ENCODE results near the gene ZNF423.
"Not testable (repeated sequence)": the region's sequence is repeated elsewhere in the genome, so short reads cannot be mapped to it uniquely, and the experiment has no call there.

Gene ZNF423

DNA sequence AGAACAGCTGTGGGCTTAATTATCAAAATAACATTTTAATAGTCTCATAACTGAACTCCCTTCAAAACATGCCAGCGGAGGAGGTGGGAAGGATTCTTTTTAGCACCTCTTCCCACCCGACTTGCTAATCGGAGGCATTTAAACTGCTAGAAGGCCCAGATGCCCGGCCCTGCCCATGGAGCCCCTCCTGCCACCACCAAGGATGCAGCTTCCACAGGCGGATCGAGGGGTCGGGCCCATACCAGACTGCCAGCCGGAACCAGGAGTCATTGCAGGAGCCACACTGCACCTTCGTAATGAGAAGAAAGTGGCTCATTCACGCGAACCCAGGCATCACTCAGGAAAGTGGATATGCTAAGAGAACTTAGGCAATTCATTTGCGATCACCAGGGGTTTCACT, 281.1 kb downstream of the ZNF423 start:
- Mint-ChIP-seq H3K36me3 (ENCODE audit: low read depth) (no peaks in the 10 kb centered on the region), H3K4me1 (peaks cover 2% of the 10 kb centered on the region), H3K27ac (no peak overlapping the region), H3K27me3 (no peaks in the 10 kb centered on the region), H3K9me3 (no peaks in the 10 kb centered on the region), H3K4me3 (no peak overlapping the region)
- DNase-seq = no peak
- ATAC-seq = no peak

DNA sequence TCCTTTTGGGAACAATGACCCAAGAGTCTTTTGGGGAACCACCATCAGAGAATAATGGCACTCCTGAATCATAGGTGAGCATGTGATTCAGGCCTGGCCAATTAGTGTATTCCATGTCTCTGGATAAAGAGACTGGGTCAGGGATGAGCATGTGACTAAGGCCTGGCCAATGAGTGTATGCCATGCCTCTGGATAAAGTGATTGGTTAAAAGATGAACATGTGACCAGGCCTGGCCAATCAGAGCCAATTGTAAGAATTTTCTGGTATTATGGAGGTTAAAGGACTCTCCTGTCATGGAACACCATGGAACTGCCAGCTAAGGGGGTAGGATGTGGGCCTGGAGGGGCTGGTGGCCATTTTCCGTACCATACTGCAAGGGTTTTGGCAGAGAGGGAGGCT, 288.0 kb downstream of the ZNF423 start:
- Mint-ChIP-seq H3K27ac (no peak overlapping the region), H3K4me1 (no peaks in the 10 kb centered on the region)

GRCh38 chr16:49566432-49566831, 289.5 kb downstream of the ZNF423 start:
- Mint-ChIP-seq H3K4me1 (no peaks in the 10 kb centered on the region), H3K27ac (no peak overlapping the region), H3K4me3 (no peak overlapping the region), H3K36me3 (ENCODE audit: low read depth) (no peaks in the 10 kb centered on the region), H3K27me3 (no peaks in the 10 kb centered on the region), H3K9me3 (no peaks in the 10 kb centered on the region)
- ATAC-seq (no peak), DNase-seq (no peak)

More for the DNA sequence above, 288.0 kb downstream of the ZNF423 start:
- no peaks in the 10 kb centered on the region for H3K36me3 Mint-ChIP-seq (ENCODE audit: low read depth)
- H3K9me3 Mint-ChIP-seq = no peaks in the 10 kb centered on the region
- DNase-seq (no peak), ATAC-seq (no peak)
- no peaks in the 10 kb centered on the region for H3K27me3 Mint-ChIP-seq
- no peak overlapping the region for H3K4me3 Mint-ChIP-seq

DNA sequence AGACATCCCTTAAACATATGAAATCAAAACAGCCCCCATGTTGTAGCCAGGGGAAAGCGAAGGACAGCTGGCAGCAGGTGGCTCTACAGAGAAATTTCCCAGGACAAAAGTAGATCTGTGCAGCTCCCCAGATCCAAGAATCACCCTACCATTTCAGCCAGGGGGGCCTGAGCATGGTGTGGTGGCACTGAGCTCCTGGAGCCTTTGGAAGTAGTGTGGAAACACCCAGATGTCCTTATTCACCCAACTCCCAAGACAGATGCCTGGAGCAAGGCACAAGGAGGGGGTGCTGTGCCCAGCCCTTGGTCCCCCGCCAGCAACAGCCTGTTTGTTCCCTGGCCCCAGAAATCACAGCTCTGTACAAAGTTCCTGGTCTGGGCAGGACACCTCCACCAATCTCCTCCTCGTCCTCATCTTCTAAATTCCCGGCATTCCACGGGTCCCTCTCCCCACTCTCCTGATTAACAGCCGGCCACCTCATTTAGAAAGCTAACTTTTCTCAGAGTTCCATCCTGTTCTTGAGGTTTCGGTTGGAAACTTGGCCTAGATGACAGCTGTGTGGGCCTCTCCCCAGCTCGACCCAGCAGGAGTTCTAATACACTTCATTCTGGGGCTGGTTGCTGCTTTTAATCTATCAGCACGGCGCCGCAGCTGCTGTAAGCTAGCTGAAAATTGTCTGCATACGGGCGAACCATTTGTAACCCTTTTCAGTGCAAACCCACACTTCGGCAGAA, 291.2 kb downstream of the ZNF423 start:
- Mint-ChIP-seq H3K4me3 (no peak overlapping the region), H3K9me3 (no peaks in the 10 kb centered on the region), H3K27ac (no peak overlapping the region), H3K4me1 (no peaks in the 10 kb centered on the region), H3K27me3 (no peaks in the 10 kb centered on the region), H3K36me3 (ENCODE audit: low read depth) (no peaks in the 10 kb centered on the region)
- ATAC-seq (no peak), DNase-seq (no peak)

- Mint-ChIP-seq H3K4me3 (no peak overlapping the region), H3K36me3 (ENCODE audit: low read depth) (no peaks in the 10 kb centered on the region), H3K27me3 (no peaks in the 10 kb centered on the region), H3K9me3 (no peaks in the 10 kb centered on the region), H3K27ac (no peak overlapping the region), H3K4me1 (no peaks in the 10 kb centered on the region)
- ATAC-seq (no peak), DNase-seq (no peak)
Measured at GRCh38 chr16:49563666-49564065, 292.2 kb downstream of the ZNF423 start.

- not testable (repeated sequence) for H3K4me1 Mint-ChIP-seq; H3K36me3 Mint-ChIP-seq (ENCODE audit: low read depth); DNase-seq; H3K27me3 Mint-ChIP-seq; H3K4me3 Mint-ChIP-seq; H3K9me3 Mint-ChIP-seq; ATAC-seq; H3K27ac Mint-ChIP-seq
Measured at GRCh38 chr16:49562894-49563293, 293.0 kb downstream of the ZNF423 start.

DNA sequence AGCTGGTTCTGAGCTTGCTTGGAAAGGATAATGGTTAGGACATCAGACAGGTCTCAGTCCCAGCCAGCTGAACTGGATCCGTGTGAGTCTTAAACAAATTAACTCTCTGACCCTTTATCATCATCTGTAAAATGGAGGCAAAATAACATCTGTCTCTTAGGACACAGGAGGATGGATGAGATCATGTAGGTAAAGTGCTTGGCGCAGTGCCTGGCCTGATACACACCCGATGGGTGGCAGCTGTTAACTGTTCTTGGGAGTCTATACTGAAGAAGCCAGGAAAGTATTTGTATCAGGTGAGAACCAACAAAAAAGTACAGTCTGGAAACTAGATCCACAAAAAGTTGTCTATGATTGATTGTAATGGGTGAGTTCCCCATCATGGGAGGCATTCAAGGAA, 293.7 kb downstream of the ZNF423 start:
- Mint-ChIP-seq H3K4me1 (no peaks in the 10 kb centered on the region), H3K36me3 (ENCODE audit: low read depth) (no peaks in the 10 kb centered on the region), H3K27me3 (no peaks in the 10 kb centered on the region), H3K9me3 (no peaks in the 10 kb centered on the region), H3K27ac (no peak overlapping the region), H3K4me3 (no peak overlapping the region)
- DNase-seq (no peak), ATAC-seq (no peak)

DNA sequence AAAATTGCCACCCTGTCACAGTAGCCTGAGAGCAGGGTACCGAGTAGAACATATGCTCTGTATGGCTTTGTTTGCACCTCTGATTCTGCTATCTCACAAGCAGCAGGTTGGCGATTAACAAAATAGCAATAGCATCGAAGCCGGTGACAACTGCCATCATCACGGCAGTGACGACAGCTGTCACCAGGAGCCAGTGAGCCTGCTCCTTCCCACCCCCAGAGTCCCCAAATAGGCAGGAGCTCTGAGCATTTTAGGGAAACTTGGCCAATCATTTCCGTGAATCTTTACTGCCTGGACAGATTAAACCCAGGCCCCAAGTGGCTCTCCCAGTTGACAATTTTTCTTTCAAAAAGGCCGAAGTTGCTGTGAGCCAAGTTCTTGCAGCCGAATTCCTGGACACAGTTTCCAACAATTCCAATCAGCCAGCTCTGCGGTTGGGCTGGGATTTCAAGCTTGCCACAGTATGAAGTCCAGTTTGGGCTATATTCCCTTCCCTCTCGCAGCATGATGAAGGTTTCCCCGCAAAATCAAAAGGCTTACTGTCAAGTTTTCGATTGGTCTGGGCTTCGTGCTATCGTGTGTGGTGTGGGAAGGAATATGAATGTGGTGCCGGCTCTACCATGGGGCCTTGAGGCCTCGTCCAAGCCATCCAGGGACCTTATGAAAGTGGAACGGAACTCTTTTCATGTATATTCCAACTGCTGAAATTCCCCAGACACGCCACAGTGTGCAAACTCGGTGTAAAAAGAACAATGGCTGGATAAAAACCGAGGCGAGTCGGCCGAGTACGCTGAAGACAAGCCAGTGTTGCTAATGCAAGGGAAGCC, 295.7 kb downstream of the ZNF423 start:
- no peak for ATAC-seq
- Mint-ChIP-seq H3K4me3 (no peak overlapping the region), H3K9me3 (no peaks in the 10 kb centered on the region), H3K4me1 (no peaks in the 10 kb centered on the region), H3K36me3 (ENCODE audit: low read depth) (no peaks in the 10 kb centered on the region), H3K27ac (no peak overlapping the region), H3K27me3 (no peaks in the 10 kb centered on the region)
- DNase-seq = no peak

GRCh38 chr16:49559242-49559641, 296.7 kb downstream of the ZNF423 start:
- no peak overlapping the region for H3K27ac Mint-ChIP-seq
- H3K9me3 Mint-ChIP-seq = no peaks in the 10 kb centered on the region
- no peaks in the 10 kb centered on the region for H3K4me1 Mint-ChIP-seq
- no peak for ATAC-seq
- H3K27me3 Mint-ChIP-seq = no peaks in the 10 kb centered on the region
- no peak for DNase-seq
- no peaks in the 10 kb centered on the region for H3K36me3 Mint-ChIP-seq (ENCODE audit: low read depth)
- no peak overlapping the region for H3K4me3 Mint-ChIP-seq

DNA sequence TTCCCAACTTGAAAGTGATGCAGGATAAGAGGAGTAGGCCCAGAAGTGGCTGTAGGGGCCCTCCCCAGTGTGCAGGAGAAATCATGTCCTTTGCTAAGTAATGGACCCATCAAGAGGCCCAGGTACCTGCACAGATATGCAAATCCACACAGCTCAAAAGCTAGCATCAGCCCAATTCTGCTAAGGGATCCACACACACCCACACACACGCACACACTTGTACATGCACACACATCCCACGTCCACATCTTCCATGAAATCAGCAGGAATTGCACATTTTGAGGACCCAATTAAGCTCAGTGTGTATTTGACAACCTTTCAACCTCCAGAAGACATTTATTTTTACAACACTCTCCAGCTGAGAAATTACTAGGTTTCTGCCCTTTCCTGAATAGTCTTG, 297.5 kb downstream of the ZNF423 start:
- Mint-ChIP-seq H3K4me1 (no peaks in the 10 kb centered on the region), H3K4me3 (no peak overlapping the region), H3K27me3 (no peaks in the 10 kb centered on the region), H3K9me3 (no peaks in the 10 kb centered on the region), H3K27ac (no peak overlapping the region), H3K36me3 (ENCODE audit: low read depth) (no peaks in the 10 kb centered on the region)
- no peak for DNase-seq
- no peak for ATAC-seq

- H3K9me3 Mint-ChIP-seq = no peaks in the 10 kb centered on the region
- ATAC-seq = no peak
- H3K4me1 Mint-ChIP-seq = no peaks in the 10 kb centered on the region
Measured at GRCh38 chr16:49556606-49557446, 299.1 kb downstream of the ZNF423 start.

GRCh38 chr16:49556249-49556605, 299.7 kb downstream of the ZNF423 start:
- H3K36me3 Mint-ChIP-seq (ENCODE audit: low read depth) = no peaks in the 10 kb centered on the region
- DNase-seq = no peak
- H3K4me1 Mint-ChIP-seq = no peaks in the 10 kb centered on the region
- H3K9me3 Mint-ChIP-seq = no peaks in the 10 kb centered on the region
- H3K4me3 Mint-ChIP-seq = no peak overlapping the region
- no peaks in the 10 kb centered on the region for H3K27me3 Mint-ChIP-seq
- no peak for ATAC-seq
- H3K27ac Mint-ChIP-seq = no peak overlapping the region

More at GRCh38 chr16:49556606-49557446, 299.1 kb downstream of the ZNF423 start:
- H3K27ac Mint-ChIP-seq = no peak overlapping the region
- no peaks in the 10 kb centered on the region for H3K36me3 Mint-ChIP-seq (ENCODE audit: low read depth)
- no peaks in the 10 kb centered on the region for H3K27me3 Mint-ChIP-seq
- H3K4me3 Mint-ChIP-seq = no peak overlapping the region
- DNase-seq = no peak

DNA sequence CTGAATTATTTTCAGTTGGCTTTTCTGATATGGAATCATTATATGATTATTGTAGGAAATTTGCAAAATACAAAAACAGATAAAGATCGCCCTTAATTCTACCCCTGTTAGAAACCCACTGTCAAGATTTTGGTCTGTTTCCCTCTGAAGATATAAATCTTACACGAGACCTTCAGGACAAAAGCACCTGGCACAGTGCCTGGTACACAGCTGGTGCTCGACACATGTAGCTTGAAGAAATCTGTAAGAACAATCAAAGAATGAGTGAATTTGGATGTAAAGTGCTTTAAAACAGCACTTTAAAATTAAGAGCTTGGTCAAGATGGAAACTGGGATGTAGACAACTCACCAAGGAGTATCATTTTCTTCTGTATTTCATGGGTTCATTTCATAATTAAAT, 301.2 kb downstream of the ZNF423 start:
- DNase-seq (no peak), ATAC-seq (no peak)
- no peak overlapping the region for H3K27ac Mint-ChIP-seq
- no peaks in the 10 kb centered on the region for H3K27me3 Mint-ChIP-seq
- no peak overlapping the region for H3K4me3 Mint-ChIP-seq
- no peaks in the 10 kb centered on the region for H3K9me3 Mint-ChIP-seq
- H3K4me1 Mint-ChIP-seq = no peaks in the 10 kb centered on the region
- H3K36me3 Mint-ChIP-seq (ENCODE audit: low read depth) = no peaks in the 10 kb centered on the region

DNA sequence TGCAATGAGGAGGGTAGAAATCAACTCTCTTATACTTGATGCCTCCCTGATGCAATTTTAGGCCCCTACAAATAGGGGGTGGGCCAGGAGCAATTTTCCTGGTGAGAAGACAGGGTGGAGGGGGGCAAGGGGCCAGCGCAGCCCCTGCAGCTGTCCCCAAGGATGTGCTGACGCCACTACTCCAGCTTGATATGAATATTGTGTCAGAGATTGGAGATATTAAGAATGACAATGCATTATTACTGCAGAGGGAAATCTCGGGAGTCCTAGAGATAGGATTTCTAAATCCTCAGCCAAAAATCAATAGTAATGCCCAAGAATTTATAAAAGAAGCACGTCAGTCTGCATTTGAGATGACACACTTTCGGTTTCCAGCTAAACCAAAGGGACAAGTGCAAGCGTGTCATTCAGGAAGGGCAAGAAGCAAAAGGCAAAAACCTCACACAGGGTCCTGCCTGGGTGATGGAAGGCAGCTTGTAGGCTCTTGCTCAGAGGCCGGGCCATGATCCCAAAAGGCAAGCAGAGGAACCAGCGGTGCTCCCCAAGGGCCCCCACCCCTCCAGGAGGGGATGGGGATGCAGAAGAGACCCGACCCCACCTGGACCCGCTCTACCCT, 303.5 kb downstream of the ZNF423 start:
- ATAC-seq (no peak), DNase-seq (no peak)
- Mint-ChIP-seq H3K27me3 (no peaks in the 10 kb centered on the region), H3K9me3 (no peaks in the 10 kb centered on the region), H3K4me3 (no peak overlapping the region), H3K36me3 (ENCODE audit: low read depth) (no peaks in the 10 kb centered on the region), H3K27ac (no peak overlapping the region), H3K4me1 (no peaks in the 10 kb centered on the region)

Measured in activated naive CD8-positive, alpha-beta T cell treated with anti-CD3 and anti-CD28 coated beads, Interleukin-2, amount 50 U/mL, for 24 hours (primary cell).